Bronchial epithelial cell (primary cell): ENCODE results near the gene XRN2. TPM values are rescaled to one million over a fixed set of nuclear protein-coding genes. Genes with fewer than 3 reads are reported as not detected.

Source experiments
- DNase-seq: peaks from one replicate; pipeline ENCODE4 v3.0.0-alpha.2; 2010; ENCODE audit warnings: low read depth
- FAIRE-seq: peaks from 2 replicates; lab custom pipeline; 2011; peaks lifted over from hg19 to GRCh38; lab: Jason Lieb, UNC
- H3K27me3 ChIP-seq: 2 replicates; pipeline ENCODE4 v1.5.1; 2011; ENCODE audit warnings: low read length; ENCODE audit not compliant: control insufficient read depth, insufficient read depth
- H3K36me3 ChIP-seq: 2 replicates; pipeline ENCODE4 v1.5.1; 2011; ENCODE audit warnings: low read length; ENCODE audit not compliant: control insufficient read depth, insufficient read depth
- H3K4me3 ChIP-seq: 2 replicates; pipeline ENCODE4 v1.5.1; 2011; ENCODE audit warnings: mild to moderate bottlenecking, low read depth, low read length, control low read depth
- CTCF ChIP-seq: IDR thresholded peaks from 2 replicates; pipeline ENCODE4 v1.5.1; 2011; ENCODE audit warnings: mild to moderate bottlenecking, moderate library complexity, low read length, control low read depth, inconsistent platforms; ENCODE audit not compliant: insufficient read depth, severe bottlenecking
- total RNA-seq: library from RNA; depleted of rRNA; stranded (reverse); fragments of >200 nt; gene quantifications from 2 replicates; pipeline ENCODE4 v1.2.1, GENCODE V29; 2014

The XRN2 gene
- total RNA-seq, 1 donor from 2014 or later, result 78.2 TPM

GRCh38 chr20:21301940-21302663 is 1.0 kb upstream of the XRN2 start:
- no peaks in the 10 kb centered on the region for H3K36me3 ChIP-seq
- H3K4me3 ChIP-seq, result peak overlapping the region; percentile 69
- DNase-seq, result no peak
- FAIRE-seq, result no peak
- TF ChIP-seq CTCF, result no peak
- no peaks in the 10 kb centered on the region for H3K27me3 ChIP-seq

- no peak for TF ChIP-seq CTCF
- DNase-seq (peak; percentile 15), FAIRE-seq (no peak)
- H3K4me3 ChIP-seq, result peak overlapping the region; percentile 69
- no peaks in the 10 kb centered on the region for H3K36me3 ChIP-seq
- H3K27me3 ChIP-seq, result no peaks in the 10 kb centered on the region
Measured at GRCh38 chr20:21302664-21303060, 469 bp upstream of the XRN2 start.

GRCh38 chr20:21303872-21304586 is 898 bp downstream of the XRN2 start:
- Histone ChIP-seq H3K4me3 (peak overlapping the region; percentile 69), H3K36me3 (no peaks in the 10 kb centered on the region), H3K27me3 (no peaks in the 10 kb centered on the region)
- FAIRE-seq (no peak), DNase-seq (no peak)
- no peak for TF ChIP-seq CTCF

- no peak for DNase-seq
- TF ChIP-seq CTCF, result no peak
- FAIRE-seq, result no peak
Measured at GRCh38 chr20:21308340-21308739, 5.2 kb downstream of the XRN2 start.

GRCh38 chr20:21309678-21310467 is 6.7 kb downstream of the XRN2 start:
- no peak overlapping the region for H3K4me3 ChIP-seq
- no peak for DNase-seq
- no peaks in the 10 kb centered on the region for H3K27me3 ChIP-seq
- no peak for FAIRE-seq
- TF ChIP-seq CTCF, result no peak
- H3K36me3 ChIP-seq, result no peaks in the 10 kb centered on the region

More at GRCh38 chr20:21308340-21308739, 5.2 kb downstream of the XRN2 start:
- Histone ChIP-seq H3K36me3 (no peaks in the 10 kb centered on the region), H3K27me3 (no peaks in the 10 kb centered on the region), H3K4me3 (no peak overlapping the region)
